Adrenal gland (tissue), 5 donors: ENCODE results near the gene RAB18.

Source experiments
- POLR2A ChIP-seq, 2 donors: fragments of 450-650 bp; IDR thresholded peaks; one replicate each; pipeline ENCODE4 v1.6.1; 2017; ENCODE audit warnings: antibody characterized with exemption in 2 of 2, mild to moderate bottlenecking in 2 of 2, moderate library complexity in 1 of 2
- TF ChIP-seq, protein P1 (sequence below), 6 experiments: fragments of 450-650 bp in 4 of 6; fragments of 200-600 bp in 2 of 6; sonication (generic) in 1 of 6; IDR thresholded peaks; 1 replicate in 5 of 6; 2 replicates in 1 of 6; pipeline versions ENCODE4 v1.5.1 to v1.8.0; 2016 to 2021; ENCODE audit warnings: antibody characterized with exemption in 6 of 6, mild to moderate bottlenecking in 2 of 6, moderate library complexity in 1 of 6
- donor health status: DM: no; HTN: no; CAD: no.

- TF ChIP-seq, protein P1, sequence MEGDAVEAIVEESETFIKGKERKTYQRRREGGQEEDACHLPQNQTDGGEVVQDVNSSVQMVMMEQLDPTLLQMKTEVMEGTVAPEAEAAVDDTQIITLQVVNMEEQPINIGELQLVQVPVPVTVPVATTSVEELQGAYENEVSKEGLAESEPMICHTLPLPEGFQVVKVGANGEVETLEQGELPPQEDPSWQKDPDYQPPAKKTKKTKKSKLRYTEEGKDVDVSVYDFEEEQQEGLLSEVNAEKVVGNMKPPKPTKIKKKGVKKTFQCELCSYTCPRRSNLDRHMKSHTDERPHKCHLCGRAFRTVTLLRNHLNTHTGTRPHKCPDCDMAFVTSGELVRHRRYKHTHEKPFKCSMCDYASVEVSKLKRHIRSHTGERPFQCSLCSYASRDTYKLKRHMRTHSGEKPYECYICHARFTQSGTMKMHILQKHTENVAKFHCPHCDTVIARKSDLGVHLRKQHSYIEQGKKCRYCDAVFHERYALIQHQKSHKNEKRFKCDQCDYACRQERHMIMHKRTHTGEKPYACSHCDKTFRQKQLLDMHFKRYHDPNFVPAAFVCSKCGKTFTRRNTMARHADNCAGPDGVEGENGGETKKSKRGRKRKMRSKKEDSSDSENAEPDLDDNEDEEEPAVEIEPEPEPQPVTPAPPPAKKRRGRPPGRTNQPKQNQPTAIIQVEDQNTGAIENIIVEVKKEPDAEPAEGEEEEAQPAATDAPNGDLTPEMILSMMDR (IDR thresholded peaks at IDR 0.05) = no peak
- TF ChIP-seq POLR2A (IDR thresholded peaks at IDR 0.05) = no peak
Measured at GRCh38 chr10:27527666-27528295, 23.7 kb downstream of the RAB18 start.
